Activated gamma-delta T cell treated with Interleukin-2 at 50 U/mL for 16 hours (primary cell): ENCODE results near the gene CDC37L1.
"Not testable (repeated sequence)": the region's sequence is repeated elsewhere in the genome, so short reads cannot be mapped to it uniquely, and the experiment has no call there.

Experiments
- DNase-seq: peaks from one replicate; pipeline ENCODE4 v3.0.0-alpha.2; 2020

CDC37L1 gene

GRCh38 chr9:4679268-4680172, at the start of gene CDC37L1:
Gene CDC37L1 (plus strand): TSS chr9:4679569. CDS start chr9:4679768, 199 bp downstream.
- peak; percentile 99 for DNase-seq

DNA sequence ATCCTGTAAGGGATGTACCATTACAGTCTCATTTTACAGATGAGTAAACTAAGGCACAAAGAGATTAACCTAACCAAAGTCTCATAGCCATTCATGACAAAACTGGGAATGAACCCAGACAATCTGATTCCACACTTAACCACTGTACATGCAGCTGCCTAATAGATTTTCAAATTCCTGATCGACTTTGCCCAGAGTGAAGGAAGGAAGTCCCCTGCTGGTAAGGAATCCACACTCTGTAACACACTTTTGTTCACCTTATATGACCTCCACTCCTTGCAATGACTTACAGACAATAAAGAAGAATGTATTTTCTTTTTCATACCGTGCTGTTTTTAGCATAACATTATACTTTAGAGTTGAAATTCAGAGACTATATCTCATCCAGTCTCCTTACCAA, 48.5 kb upstream of the CDC37L1 start:
- DNase-seq, result no peak

DNA sequence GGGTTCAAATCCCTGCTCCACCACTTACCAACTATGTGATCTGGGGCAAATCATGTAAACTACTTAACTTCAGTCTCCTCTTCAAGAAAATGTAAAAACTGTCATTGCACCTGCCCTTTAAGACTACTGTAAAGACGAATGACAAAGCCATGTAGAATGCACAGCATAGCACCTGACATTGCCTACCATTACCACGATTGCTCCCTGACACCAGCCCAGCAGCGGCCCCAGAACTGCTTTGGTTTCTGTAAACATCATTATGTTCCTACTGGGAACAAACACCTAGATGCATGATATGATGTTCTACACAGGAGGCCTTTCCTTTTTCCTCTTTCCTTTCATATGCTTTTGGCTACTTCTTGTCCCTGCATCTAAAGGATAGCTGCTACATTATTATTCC, 40.4 kb upstream of the CDC37L1 start:
- no peak for DNase-seq

DNA sequence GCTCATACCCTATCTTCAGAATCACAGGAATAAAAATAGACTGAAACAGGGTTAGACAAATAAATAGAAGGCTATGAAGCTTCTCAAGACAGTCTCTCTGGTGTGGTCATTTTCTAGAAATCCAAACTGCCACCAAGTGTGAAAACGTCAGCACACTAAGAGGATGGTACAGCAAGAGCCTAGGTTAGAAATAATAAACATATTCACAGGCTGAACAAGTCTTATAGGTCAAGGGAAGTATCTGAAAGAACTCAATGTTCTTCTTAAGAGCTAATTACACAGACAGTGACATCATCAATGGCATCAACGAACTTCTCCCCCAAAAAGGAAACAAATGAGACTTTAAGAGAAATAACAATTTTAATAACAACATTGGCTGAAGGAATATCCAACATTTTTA, 39.9 kb upstream of the CDC37L1 start:
- no peak for DNase-seq

DNA sequence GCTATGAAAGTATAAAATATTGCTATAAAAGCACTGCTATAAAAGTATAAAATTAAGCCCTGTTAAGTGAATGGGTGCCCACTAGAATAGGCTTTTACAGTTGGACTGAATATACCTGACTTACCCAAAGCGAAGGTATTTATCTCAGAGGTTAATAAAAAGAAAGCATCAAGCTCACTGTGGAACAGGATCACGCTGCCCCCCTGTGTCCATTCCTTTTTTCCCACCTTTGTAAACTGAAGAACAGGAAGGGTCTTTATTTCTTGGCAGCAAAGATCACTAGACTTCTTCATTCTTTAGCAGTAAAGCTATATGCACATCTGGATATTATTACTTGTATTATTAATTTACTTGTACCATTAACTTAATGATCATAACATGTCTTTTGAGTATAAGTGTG, 39.3 kb upstream of the CDC37L1 start:
- peak; percentile 46 for DNase-seq

GRCh38 chr9:4642351-4642750, 37.0 kb upstream of the CDC37L1 start:
- DNase-seq, result no peak

- no peak for DNase-seq
Observed at GRCh38 chr9:4654084-4654483, 25.3 kb upstream of the CDC37L1 start.

DNA sequence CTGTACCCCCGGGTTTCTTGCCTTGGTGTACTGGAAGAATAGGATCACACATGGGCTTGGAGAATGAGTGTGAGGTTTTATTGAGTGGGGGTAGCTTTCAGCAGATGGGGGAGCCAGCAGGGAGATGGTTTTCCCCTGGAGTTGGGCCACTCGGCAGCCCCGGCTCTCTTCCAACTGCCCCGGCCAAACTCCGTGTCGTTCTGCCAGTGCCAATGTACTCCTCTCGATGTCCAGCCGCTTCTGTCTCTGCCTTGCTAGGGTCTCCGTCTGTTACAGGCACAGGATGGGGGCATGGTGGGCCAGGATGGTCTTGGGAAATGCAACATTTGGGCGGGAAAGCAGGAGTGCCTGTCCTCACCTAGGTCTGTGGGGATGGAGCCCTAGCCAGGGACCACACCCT, 24.8 kb upstream of the CDC37L1 start:
- DNase-seq, result no peak

DNA sequence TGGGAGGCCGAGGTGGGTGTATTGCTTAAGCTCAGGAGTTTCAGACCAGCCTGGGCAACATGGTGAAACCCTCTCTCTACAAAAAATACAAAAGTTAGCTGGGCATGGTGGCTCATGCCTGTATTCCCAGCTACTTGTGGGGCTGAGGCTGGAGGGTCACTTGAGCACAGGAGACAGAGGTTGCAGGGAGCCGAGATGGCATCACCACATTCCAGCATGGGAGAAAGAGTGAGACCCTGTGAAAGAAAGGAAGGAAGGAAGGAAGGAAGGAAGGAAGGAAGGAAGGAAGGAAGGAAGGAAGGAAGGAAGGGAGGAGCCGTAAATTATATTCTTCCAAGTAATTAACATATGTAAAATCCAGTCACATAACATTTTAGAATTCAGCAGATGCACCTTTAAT, 23.2 kb upstream of the CDC37L1 start:
- not testable (repeated sequence) for DNase-seq

DNA sequence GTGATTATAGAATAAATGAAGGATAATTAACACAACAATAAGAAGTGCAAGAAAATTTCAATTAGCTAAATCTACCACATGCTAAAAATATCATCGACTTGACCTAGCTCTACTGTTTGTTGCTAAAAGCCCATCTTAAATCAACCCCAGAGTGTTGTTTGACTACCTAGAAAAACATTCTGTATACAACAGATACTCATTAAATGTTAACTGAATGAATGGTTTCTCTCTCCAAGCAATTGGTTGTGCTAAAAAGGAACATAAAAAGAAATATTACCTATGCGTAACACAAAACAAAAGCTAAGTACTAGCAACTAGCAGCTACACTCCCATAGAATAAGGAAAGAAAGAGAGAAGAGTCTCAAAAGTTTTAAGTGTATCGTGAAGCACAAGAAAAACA, 22.7 kb upstream of the CDC37L1 start:
- no peak for DNase-seq

GRCh38 chr9:4657426-4658159, 21.8 kb upstream of the CDC37L1 start:
- no peak for DNase-seq

DNA sequence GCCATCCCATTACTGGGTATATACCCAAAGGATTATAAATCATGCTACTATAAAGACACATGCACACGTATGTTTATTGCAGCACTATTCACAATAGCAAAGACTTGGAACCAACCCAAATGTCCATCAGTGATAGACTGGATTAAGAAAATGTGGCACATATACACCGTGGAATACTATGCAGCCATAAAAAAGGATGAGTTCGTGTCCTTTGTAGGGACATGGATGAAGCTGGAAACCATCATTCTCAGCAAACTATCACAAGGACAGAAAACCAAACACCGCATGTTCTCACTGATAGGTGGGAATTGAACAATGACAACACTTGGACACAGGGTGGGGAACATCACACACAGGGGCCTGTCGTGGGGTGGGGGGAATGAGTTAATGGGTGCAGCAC, 18.7 kb upstream of the CDC37L1 start:
- not testable (repeated sequence) for DNase-seq

GRCh38 chr9:4661165-4661564, 18.2 kb upstream of the CDC37L1 start:
- DNase-seq, result no peak

DNA sequence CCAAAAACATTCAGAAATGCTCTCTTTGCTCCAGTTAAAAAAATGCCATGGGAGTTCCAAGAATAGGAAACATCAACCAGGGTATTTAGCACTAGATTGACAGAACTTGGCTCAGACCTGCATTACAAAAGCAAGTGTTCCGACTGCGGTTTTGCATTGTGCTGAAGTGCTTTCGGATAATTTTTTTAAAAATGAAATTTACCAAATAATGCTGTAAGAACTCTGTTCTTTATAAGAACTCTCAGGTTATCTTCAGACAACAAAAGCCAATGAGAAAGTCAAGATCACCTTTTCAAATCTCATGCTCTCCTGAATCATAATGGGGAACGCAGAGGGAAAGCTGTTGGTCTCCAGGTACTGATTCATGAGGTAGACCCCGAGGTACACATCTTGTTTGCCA, 17.8 kb upstream of the CDC37L1 start:
- no peak for DNase-seq

- DNase-seq, result peak; percentile 63
Observed at GRCh38 chr9:4662108-4662988, 17.0 kb upstream of the CDC37L1 start, which contains the start of gene PLPP6. Gene PLPP6 (plus strand): TSS chr9:4662294. CDS start chr9:4662376, 82 bp downstream.

DNA sequence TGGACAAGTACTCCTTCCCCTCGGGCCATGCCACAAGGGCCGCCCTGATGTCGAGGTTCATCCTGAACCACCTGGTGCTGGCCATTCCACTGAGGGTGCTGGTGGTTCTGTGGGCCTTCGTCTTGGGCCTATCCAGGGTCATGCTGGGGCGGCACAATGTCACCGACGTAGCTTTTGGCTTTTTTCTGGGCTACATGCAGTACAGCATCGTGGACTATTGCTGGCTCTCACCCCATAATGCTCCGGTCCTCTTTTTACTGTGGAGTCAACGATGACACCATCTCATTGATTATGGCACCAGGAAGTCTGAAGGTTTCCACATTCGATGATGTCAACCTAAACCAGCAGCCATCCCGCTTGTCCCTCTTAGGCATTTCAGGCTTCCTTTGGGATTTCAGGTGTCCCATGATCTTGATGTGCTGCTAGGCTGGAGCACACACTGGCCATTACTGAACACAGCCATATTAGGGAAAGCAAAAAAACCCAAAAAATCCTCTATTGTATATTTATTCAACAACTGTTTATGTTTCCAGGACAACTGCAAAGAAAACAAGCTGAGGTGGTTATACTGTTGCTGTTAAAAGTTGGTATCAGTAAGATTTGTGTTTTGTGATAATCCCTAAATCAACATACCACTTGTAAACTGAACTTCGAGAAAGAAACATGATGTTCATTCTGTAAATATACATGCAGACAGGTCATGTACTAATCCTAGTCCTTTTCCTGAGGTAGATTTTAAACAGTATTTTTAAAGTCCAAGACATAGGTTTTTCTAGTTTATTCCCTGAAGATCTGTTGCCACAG, 16.2 kb upstream of the CDC37L1 start:
- DNase-seq, result no peak

GRCh38 chr9:4663956-4664355, 15.4 kb upstream of the CDC37L1 start:
- no peak for DNase-seq

DNA sequence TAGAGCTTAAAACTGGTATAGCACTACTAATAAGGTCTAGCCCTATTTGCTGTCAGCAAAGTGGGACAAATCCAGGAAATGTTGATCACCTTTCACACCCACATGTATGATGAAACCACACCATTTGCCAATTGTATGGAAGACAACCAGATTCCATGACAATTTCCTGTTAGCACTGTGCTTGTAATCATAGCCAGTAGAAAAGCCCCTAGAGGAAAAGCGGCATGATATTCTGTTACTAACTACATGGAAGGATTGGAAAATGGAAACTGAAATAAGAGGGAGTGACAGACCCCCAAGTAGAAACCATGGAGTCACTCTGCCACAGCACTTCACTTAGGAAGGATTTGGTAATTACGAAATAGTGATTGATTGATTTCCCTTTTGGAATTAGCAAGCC, 14.0 kb upstream of the CDC37L1 start:
- DNase-seq, result no peak

GRCh38 chr9:4666042-4666699, 13.2 kb upstream of the CDC37L1 start, which contains the start of gene SPATA6L:
Gene SPATA6L (minus strand): TSS chr9:4666480. CDS start chr9:4666250, 230 bp downstream.
- DNase-seq, result peak; percentile 12

- no peak for DNase-seq
Observed at GRCh38 chr9:4667681-4668080, 11.7 kb upstream of the CDC37L1 start.

- DNase-seq, result no peak
Observed at GRCh38 chr9:4668604-4669003, 10.8 kb upstream of the CDC37L1 start.
